Vagina (tissue), 2 donors: Measurements from ENCODE around the gene ZNF740. TPM values are rescaled to one million over a fixed set of nuclear protein-coding genes. Genes with fewer than 3 reads are reported as not detected.

Experiments used
- DNase-seq, 2 donors: peaks; one replicate each; pipeline ENCODE4 v3.0.0-alpha.2; 2017; ENCODE audit errors: extremely low spot score in 2 of 2
- H3K27ac ChIP-seq: fragments of 200-600 bp; sonication (generic); one replicate; pipeline ENCODE4 v1.5.1; 2019
- H3K27me3 ChIP-seq: fragments of 200-600 bp; sonication (generic); one replicate; pipeline ENCODE4 v1.5.1; 2019
- H3K36me3 ChIP-seq, 2 donors: fragments of 200-600 bp; sonication (generic); one replicate each; pipeline ENCODE4 v1.5.1; 2017 to 2019
- H3K4me1 ChIP-seq: fragments of 200-600 bp; sonication (generic); one replicate; pipeline ENCODE4 v1.5.1; 2019
- H3K4me3 ChIP-seq, 2 donors: fragments of 200-600 bp; sonication (generic); 1 replicate in 1 of 2; 2 replicates in 1 of 2; pipeline ENCODE4 v1.5.1; 2016 to 2019
- H3K9me3 ChIP-seq: fragments of 200-600 bp; sonication (generic); one replicate; pipeline ENCODE4 v1.5.1; 2019
- POLR2A ChIP-seq, 2 donors: fragments of 450-650 bp; IDR thresholded peaks; one replicate each; pipeline ENCODE4 v1.6.1; 2017; ENCODE audit warnings: antibody characterized with exemption in 2 of 2, mild to moderate bottlenecking in 2 of 2, moderate library complexity in 2 of 2
- POLR2AphosphoS5 ChIP-seq, 2 donors: sonication (generic); formaldehyde crosslinking; IDR thresholded peaks; one replicate each; pipeline ENCODE4 v1.9.0; 2017; ENCODE audit warnings: antibody characterized with exemption in 2 of 2, mild to moderate bottlenecking in 2 of 2, low read depth in 1 of 2; ENCODE audit not compliant: insufficient read depth in 1 of 2
- intact Hi-C: fragments of 100-400 bp; cut with DNase I; formaldehyde crosslinking; loops from one replicate; pipeline ENCODE4 v1.15.1; 2023
- total RNA-seq: library from RNA; depleted of rRNA; stranded (reverse); fragments of >200 nt; gene quantifications from one replicate; pipeline ENCODE4 v1.2.3, GENCODE V29; 2016
- TF ChIP-seq, protein P1 (sequence below), 3 experiments: fragments of 450-650 bp in 2 of 3; fragments of 200-600 bp in 1 of 3; sonication (generic) in 1 of 3; IDR thresholded peaks; one replicate each; pipeline ENCODE4 v1.5.1; 2017 to 2019; ENCODE audit warnings: antibody characterized with exemption in 3 of 3, mild to moderate bottlenecking in 2 of 3, moderate library complexity in 2 of 3

ZNF740 gene
- total RNA-seq, 1 donor from 2014 or later: 12.8 TPM

GRCh38 chr12:53191096-53191884 lies 10.8 kb downstream of the ZNF740 start:
- intact Hi-C loops: loop anchor here (10.0 kb wide), 1 partner anchor 126 kb away; no protein-coding TSS in a partner anchor
- no peak for TF ChIP-seq POLR2AphosphoS5 (IDR thresholded peaks at IDR 0.05; ENCODE audit: insufficient read depth in 1 of 2, low read depth in 1 of 2)
- no peak for TF ChIP-seq POLR2A (IDR thresholded peaks at IDR 0.05)
- TF ChIP-seq, protein P1, sequence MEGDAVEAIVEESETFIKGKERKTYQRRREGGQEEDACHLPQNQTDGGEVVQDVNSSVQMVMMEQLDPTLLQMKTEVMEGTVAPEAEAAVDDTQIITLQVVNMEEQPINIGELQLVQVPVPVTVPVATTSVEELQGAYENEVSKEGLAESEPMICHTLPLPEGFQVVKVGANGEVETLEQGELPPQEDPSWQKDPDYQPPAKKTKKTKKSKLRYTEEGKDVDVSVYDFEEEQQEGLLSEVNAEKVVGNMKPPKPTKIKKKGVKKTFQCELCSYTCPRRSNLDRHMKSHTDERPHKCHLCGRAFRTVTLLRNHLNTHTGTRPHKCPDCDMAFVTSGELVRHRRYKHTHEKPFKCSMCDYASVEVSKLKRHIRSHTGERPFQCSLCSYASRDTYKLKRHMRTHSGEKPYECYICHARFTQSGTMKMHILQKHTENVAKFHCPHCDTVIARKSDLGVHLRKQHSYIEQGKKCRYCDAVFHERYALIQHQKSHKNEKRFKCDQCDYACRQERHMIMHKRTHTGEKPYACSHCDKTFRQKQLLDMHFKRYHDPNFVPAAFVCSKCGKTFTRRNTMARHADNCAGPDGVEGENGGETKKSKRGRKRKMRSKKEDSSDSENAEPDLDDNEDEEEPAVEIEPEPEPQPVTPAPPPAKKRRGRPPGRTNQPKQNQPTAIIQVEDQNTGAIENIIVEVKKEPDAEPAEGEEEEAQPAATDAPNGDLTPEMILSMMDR (IDR thresholded peaks at IDR 0.05): no peak
- peaks cover 5 to 26% of the 10 kb centered on the region in 2 donors for H3K36me3 ChIP-seq

GRCh38 chr12:53191885-53192530 lies 11.5 kb downstream of the ZNF740 start:
- Histone ChIP-seq H3K9me3 (no peaks in the 10 kb centered on the region), H3K27ac (no peak overlapping the region), H3K4me1 (no peaks in the 10 kb centered on the region), H3K36me3 (peaks cover 4 to 19% of the 10 kb centered on the region in 2 donors), H3K4me3 (no peak overlapping the region), H3K27me3 (no peaks in the 10 kb centered on the region)
- DNase-seq: no peak
- intact Hi-C loops: loop anchor here (10.0 kb wide), 1 partner anchor 127 kb away; no protein-coding TSS in a partner anchor
- TF ChIP-seq POLR2A (IDR thresholded peaks at IDR 0.05) (no peak), POLR2AphosphoS5 (IDR thresholded peaks at IDR 0.05; ENCODE audit: insufficient read depth in 1 of 2, low read depth in 1 of 2) (no peak)
- TF ChIP-seq, protein P1 (IDR thresholded peaks at IDR 0.05): no peak

More at GRCh38 chr12:53191096-53191884, 10.8 kb downstream of the ZNF740 start:
- no peaks in the 10 kb centered on the region for H3K4me1 ChIP-seq
- no peak for DNase-seq
- no peak overlapping the region for H3K27ac ChIP-seq
- no peaks in the 10 kb centered on the region for H3K27me3 ChIP-seq
- no peaks in the 10 kb centered on the region for H3K9me3 ChIP-seq
- H3K4me3 ChIP-seq: no peak overlapping the region

- Histone ChIP-seq H3K36me3 (peaks cover 0 to 13% of the 10 kb centered on the region in 2 donors), H3K27me3 (no peaks in the 10 kb centered on the region), H3K9me3 (no peaks in the 10 kb centered on the region), H3K4me1 (peaks cover 5% of the 10 kb centered on the region), H3K27ac (no peak overlapping the region), H3K4me3 (no peak overlapping the region)
- intact Hi-C loops: loop anchor here (10.0 kb wide), 1 partner anchor 128 kb away; no protein-coding TSS in a partner anchor
- no peak for DNase-seq
- no peak for TF ChIP-seq POLR2AphosphoS5 (IDR thresholded peaks at IDR 0.05; ENCODE audit: insufficient read depth in 1 of 2, low read depth in 1 of 2)
- TF ChIP-seq POLR2A (IDR thresholded peaks at IDR 0.05): no peak
- TF ChIP-seq, protein P1 (IDR thresholded peaks at IDR 0.05): no peak
These were observed 12.1 kb downstream of the ZNF740 start for GRCh38 chr12:53192531-53193021.

DNA sequence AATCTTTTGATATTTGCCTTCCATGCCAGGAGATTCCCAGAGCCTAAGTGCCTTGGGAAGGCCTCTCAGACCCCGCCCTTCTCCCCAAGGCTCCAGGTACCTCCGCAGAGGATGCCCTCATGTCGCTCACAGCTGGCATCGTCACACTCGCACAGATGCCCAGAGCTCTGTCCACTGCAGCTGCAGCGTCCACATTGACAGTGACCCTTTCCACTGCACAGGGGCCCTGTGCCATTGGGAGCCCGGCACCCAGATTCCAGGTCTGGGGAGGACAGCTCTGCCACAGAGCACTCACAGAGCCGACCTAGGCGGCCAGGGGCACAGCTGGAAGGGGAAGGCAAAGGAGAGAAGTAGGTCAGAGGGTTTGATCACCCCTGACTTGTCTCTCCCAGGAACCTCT lies 12.5 kb downstream of the ZNF740 start:
- Histone ChIP-seq H3K36me3 (peaks cover 0 to 8% of the 10 kb centered on the region in 2 donors), H3K9me3 (no peaks in the 10 kb centered on the region), H3K27me3 (no peaks in the 10 kb centered on the region), H3K4me3 (no peak overlapping the region), H3K4me1 (peaks cover 10% of the 10 kb centered on the region), H3K27ac (no peak overlapping the region)
- no peak for DNase-seq
- intact Hi-C loops: loop anchor here (10.0 kb wide), 1 partner anchor 128 kb away; no protein-coding TSS in a partner anchor
- TF ChIP-seq POLR2A (IDR thresholded peaks at IDR 0.05) (no peak), POLR2AphosphoS5 (IDR thresholded peaks at IDR 0.05; ENCODE audit: insufficient read depth in 1 of 2, low read depth in 1 of 2) (no peak)
- TF ChIP-seq, protein P1 (IDR thresholded peaks at IDR 0.05): no peak
